Right lobe of liver (tissue), 6 donors: Measurements from ENCODE around the gene SLC47A2. TPM values are rescaled to one million over a fixed set of nuclear protein-coding genes. Genes with fewer than 3 reads are reported as not detected.

Source experiments
- ATAC-seq, 4 donors: fragments of 200-7000 bp; cut with Tn5 transposase; one replicate each; pipeline ENCODE4 v1.9.1; 2020; ENCODE audit warnings: mild to moderate bottlenecking in 4 of 4, moderate library complexity in 4 of 4
- DNase-seq, 3 donors: peaks; one replicate each; pipeline ENCODE4 v3.0.0-alpha.2; 2020
- H3K27ac ChIP-seq, 3 donors: fragments of 200-600 bp; one replicate each; pipeline ENCODE4 v1.8.0; 2022
- H3K27me3 ChIP-seq, 2 donors: fragments of 200-600 bp; one replicate each; pipeline ENCODE4 v1.8.0; 2022
- H3K36me3 ChIP-seq, 4 donors: fragments of 200-600 bp; sonication (generic) in 1 of 4; one replicate each; pipeline versions ENCODE4 v1.5.1 to v1.8.0; 2017 to 2022; ENCODE audit warnings: control low read depth in 1 of 4
- H3K4me1 ChIP-seq, 4 donors: fragments of 200-600 bp; sonication (generic) in 1 of 4; one replicate each; pipeline versions ENCODE4 v1.5.1 to v1.8.0; 2017 to 2022; ENCODE audit warnings: control low read depth in 1 of 4
- H3K4me3 ChIP-seq, 3 donors: fragments of 200-600 bp; one replicate each; pipeline ENCODE4 v1.8.0; 2022
- H3K9me3 ChIP-seq, 4 donors: fragments of 200-600 bp; sonication (generic) in 1 of 4; one replicate each; pipeline versions ENCODE4 v1.5.1 to v1.8.0; 2017 to 2022; ENCODE audit warnings: control low read depth in 1 of 4
- POLR2A ChIP-seq: fragments of 450-650 bp; IDR thresholded peaks from one replicate; pipeline ENCODE4 v1.6.1; 2017; ENCODE audit warnings: antibody characterized with exemption, mild to moderate bottlenecking
- whole genome bisulfite sequencing: methylation state at CpG from one replicate; pipeline ENCODE4 v1.1.6; 2018; ENCODE audit warnings: low coverage, low lambda C conversion rate; ENCODE audit not compliant: insufficient coverage; ENCODE audit errors: missing lambda C conversion rate; 5-methylcytosine and 5-hydroxymethylcytosine counted together
- intact Hi-C, 2 donors: fragments of 100-400 bp; cut with DNase I; formaldehyde crosslinking; loops; one replicate each; pipeline versions ENCODE4 v1.11.2 to v1.14.1; 2022
- total RNA-seq, 6 experiments: library from RNA; depleted of rRNA in 2 of 6; stranded (reverse); fragments of >200 nt in 2 of 6; fragmentation: NEBNext Ultra II Directional in 3 of 6; extraction: Animal tissue kit (Norgen Biotek cat#: 25700) in 3 of 6; gene quantifications; one replicate each; pipeline versions ENCODE4 v1.1.0 to v1.2.4, GENCODE V29; 2016 to 2023
- TF ChIP-seq, protein P1 (sequence below), 4 donors: fragments of 200-600 bp in 3 of 4; fragments of 450-650 bp in 1 of 4; IDR thresholded peaks; one replicate each; pipeline versions ENCODE4 v1.5.1 to v1.8.0; 2016 to 2022; ENCODE audit warnings: antibody characterized with exemption in 4 of 4, mild to moderate bottlenecking in 2 of 4
- donor health status: DM: no; HTN: yes; CAD: no.
- donor health status: DM: no; HTN: no; CAD: no.
- donor health status: DM: no; HTN: no; CAD: no.
- donor health status: DM: no; HTN: yes; CAD: no.
- donor health status: DM: no; HTN: yes; CAD: no.

Gene SLC47A2
- total RNA-seq, 6 experiments from 2014 or later = not detected

DNA sequence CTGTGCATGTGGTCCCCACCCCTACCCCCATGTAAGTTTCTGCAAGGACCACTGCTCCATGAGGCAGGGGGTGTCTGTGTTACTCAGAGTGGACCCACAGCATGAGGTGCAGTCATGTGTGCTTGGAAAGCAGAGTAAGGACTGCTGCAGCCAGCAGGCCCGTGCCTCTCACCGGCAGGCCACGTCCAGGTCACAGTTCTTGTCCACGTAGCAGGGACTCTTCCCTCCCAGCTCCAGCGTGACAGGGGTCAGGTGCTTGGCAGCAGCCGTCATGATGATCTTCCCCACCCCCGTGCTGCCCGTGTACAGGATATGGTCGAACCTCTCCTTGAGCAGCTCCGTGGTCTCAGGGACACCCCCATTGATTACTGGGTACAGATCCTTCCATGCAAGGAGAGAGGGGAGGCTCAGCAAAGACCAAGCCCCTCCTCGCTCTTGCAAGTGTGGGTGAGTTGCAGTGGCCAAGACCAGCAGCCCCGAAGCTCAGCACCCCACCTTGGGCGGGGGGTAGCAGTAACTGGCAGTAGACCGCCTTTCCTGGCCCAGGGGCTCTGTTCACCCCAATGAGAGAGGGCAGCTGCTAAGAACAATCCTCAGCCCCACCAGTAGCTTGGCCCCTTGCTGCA is 25.6 kb upstream of the SLC47A2 start:
- Histone ChIP-seq H3K27me3 (no peaks in the 10 kb centered on the region), H3K36me3 (no peaks in the 10 kb centered on the region), H3K9me3 (no peaks in the 10 kb centered on the region), H3K4me3 (no peak overlapping the region), H3K4me1 (peaks cover 0 to 6% (median 0%) of the 10 kb centered on the region in 4 donors), H3K27ac (no peak overlapping the region)
- intact Hi-C loops = no loop called here
- ATAC-seq (peak in 1 of 4 donors; percentile 21), DNase-seq (no peak)
- TF ChIP-seq POLR2A = no peak
- TF ChIP-seq, protein P1, sequence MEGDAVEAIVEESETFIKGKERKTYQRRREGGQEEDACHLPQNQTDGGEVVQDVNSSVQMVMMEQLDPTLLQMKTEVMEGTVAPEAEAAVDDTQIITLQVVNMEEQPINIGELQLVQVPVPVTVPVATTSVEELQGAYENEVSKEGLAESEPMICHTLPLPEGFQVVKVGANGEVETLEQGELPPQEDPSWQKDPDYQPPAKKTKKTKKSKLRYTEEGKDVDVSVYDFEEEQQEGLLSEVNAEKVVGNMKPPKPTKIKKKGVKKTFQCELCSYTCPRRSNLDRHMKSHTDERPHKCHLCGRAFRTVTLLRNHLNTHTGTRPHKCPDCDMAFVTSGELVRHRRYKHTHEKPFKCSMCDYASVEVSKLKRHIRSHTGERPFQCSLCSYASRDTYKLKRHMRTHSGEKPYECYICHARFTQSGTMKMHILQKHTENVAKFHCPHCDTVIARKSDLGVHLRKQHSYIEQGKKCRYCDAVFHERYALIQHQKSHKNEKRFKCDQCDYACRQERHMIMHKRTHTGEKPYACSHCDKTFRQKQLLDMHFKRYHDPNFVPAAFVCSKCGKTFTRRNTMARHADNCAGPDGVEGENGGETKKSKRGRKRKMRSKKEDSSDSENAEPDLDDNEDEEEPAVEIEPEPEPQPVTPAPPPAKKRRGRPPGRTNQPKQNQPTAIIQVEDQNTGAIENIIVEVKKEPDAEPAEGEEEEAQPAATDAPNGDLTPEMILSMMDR (IDR thresholded peaks at IDR 0.05) = no peak
- WGBS = 66% methylated on average over 4 of the region's 14 CpGs

DNA sequence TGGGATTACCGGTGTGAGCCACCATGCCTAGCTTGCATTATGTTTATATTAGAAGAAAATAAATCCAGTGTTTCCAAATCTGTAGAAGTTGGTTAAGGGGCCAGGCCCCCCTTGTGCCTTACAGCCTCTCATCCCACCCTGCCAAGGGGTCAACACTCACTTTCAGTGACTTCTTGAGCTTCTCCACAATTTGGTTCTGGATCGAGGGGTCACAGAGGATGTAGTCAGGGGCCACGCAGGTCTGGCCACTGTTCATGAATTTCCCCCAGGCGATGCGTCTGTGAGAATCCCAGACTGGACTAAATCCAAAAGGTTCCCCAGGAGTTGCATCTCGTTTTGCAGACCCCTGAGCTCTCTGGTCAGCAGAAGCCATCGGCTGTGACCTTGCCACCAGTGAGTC is 24.5 kb upstream of the SLC47A2 start:
- intact Hi-C loops = no loop called here
- 82% methylated on average over 5 of the region's 7 CpGs for WGBS
- no peak for DNase-seq
- Histone ChIP-seq H3K27ac (no peak overlapping the region), H3K36me3 (no peaks in the 10 kb centered on the region), H3K4me1 (peaks cover 0 to 6% (median 0%) of the 10 kb centered on the region in 4 donors), H3K27me3 (no peaks in the 10 kb centered on the region), H3K9me3 (no peaks in the 10 kb centered on the region), H3K4me3 (no peak overlapping the region)
- no peak for TF ChIP-seq POLR2A
- TF ChIP-seq, protein P1 (IDR thresholded peaks at IDR 0.05) = no peak
- ATAC-seq = no peak

DNA sequence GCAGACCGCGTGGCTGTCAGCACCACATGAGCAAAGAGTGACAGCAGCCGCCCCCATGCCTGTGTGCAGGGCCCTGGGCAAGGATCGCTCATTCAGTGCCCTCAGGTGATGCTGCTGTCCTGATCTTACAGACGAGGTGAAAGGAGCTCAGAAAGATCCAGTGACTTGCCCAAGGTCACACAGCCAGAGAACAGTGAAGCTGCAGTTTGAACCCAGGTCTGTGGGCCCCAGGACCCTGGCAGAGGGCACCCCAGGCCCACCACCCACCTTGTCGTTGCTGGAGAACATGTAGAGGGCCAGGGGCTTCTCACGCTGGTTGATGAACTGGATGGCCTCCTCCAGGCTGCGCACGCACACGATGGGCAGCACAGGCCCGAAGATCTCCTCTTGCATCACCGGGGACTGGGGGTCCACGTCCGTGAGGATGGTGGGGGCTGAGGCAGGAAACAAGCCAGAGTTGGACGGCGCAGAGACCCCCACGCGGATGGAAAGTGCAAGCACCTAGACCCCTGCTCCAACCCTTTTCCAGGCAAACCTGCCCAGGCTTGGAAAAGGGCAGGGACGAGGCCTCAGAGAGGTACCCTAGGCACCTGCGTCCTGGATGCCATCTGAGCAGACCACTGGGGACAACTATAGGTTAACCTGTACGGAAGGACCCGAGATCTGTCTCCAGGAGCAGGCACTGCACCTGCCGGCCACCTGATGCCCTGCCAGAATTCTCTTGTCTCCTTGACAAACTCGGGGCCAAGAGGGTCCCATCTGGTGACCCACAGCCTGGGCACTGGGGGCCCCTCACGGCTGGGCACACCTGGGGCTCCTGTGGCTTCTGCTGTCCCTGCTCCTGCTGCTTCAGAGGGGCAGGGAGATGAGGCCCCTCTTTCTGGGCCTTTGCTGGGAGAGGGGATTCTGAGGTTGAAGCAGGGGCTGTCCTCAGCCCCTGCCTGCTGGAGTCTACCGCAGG is 23.1 kb upstream of the SLC47A2 start:
- TF ChIP-seq POLR2A = no peak
- TF ChIP-seq, protein P1 (IDR thresholded peaks at IDR 0.05) = no peak
- Histone ChIP-seq H3K36me3 (no peaks in the 10 kb centered on the region), H3K9me3 (no peaks in the 10 kb centered on the region), H3K27ac (no peak overlapping the region), H3K4me1 (no peaks in the 10 kb centered on the region), H3K4me3 (no peak overlapping the region), H3K27me3 (no peaks in the 10 kb centered on the region)
- WGBS = 85% methylated on average over 4 of the region's 26 CpGs
- DNase-seq (no peak), ATAC-seq (no peak)
- intact Hi-C loops = no loop called here

DNA sequence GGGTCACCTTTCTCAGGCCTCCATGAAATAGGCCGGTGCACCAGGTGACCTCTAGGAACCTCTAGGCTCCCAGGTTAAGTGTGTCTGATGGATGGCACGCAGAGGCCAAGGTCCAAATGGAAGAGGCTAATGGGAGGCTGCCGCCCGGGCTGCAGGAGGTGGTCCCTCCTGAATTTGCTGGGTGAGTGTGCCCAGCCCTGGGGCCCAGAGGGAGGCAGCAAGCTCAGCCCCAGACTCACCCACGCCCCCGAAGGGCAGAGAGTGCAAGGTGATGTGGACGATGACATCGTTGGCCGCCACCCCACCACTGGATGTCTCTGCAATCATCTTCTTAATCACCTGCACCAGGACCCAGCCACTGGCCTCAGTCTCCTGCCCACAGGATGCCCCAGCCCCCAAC is 22.4 kb upstream of the SLC47A2 start:
- no peak for DNase-seq
- no peak for ATAC-seq
- Histone ChIP-seq H3K27ac (no peak overlapping the region), H3K9me3 (no peaks in the 10 kb centered on the region), H3K27me3 (no peaks in the 10 kb centered on the region), H3K4me1 (no peaks in the 10 kb centered on the region), H3K36me3 (no peaks in the 10 kb centered on the region), H3K4me3 (no peak overlapping the region)
- TF ChIP-seq POLR2A = no peak
- TF ChIP-seq, protein P1 (IDR thresholded peaks at IDR 0.05) = no peak
- WGBS = no CpG with 5 or more reads among the region's 9 CpGs
- intact Hi-C loops = no loop called here
